Neuron (in vitro differentiated cells): ENCODE results near the gene DPH7.
"Not testable (repeated sequence)": the region's sequence is repeated elsewhere in the genome, so short reads cannot be mapped to it uniquely, and the experiment has no call there.

Source experiments
- H2AFZ ChIP-seq: one replicate; pipeline ENCODE4 v1.6.1; 2013; ENCODE audit warnings: low read depth, mild to moderate bottlenecking, inconsistent platforms, low read length, moderate library complexity
- H3K27me3 ChIP-seq: one replicate; pipeline ENCODE4 v1.6.1; 2013; ENCODE audit warnings: low read length; ENCODE audit not compliant: insufficient read depth
- H3K36me3 ChIP-seq: one replicate; pipeline ENCODE4 v1.6.1; 2013; ENCODE audit warnings: low read length; ENCODE audit not compliant: insufficient read depth
- H3K4me1 ChIP-seq: one replicate; pipeline ENCODE4 v1.6.1; 2013; ENCODE audit warnings: low read length; ENCODE audit not compliant: insufficient read depth
- H3K4me3 ChIP-seq: 2 replicates; pipeline ENCODE4 v1.5.1; 2013; ENCODE audit warnings: mild to moderate bottlenecking, low read length, moderate library complexity
- H3K9me3 ChIP-seq: one replicate; pipeline ENCODE4 v1.6.1; 2013; ENCODE audit warnings: low read length

DPH7 gene

GRCh38 chr9:137544176-137544760 lies 34.5 kb downstream of the DPH7 start:
- H2AFZ ChIP-seq = no peak overlapping the region
- no peaks in the 10 kb centered on the region for H3K36me3 ChIP-seq
- H3K9me3 ChIP-seq = peaks cover 5% of the 10 kb centered on the region
- H3K4me1 ChIP-seq = peaks cover 3% of the 10 kb centered on the region
- H3K4me3 ChIP-seq = no peak overlapping the region
- H3K27me3 ChIP-seq = no peaks in the 10 kb centered on the region

GRCh38 chr9:137543237-137543963 lies 35.3 kb downstream of the DPH7 start:
- no peaks in the 10 kb centered on the region for H3K27me3 ChIP-seq
- H3K4me1 ChIP-seq = peaks cover 3% of the 10 kb centered on the region
- no peak overlapping the region for H3K4me3 ChIP-seq
- H2AFZ ChIP-seq = no peak overlapping the region
- H3K36me3 ChIP-seq = no peaks in the 10 kb centered on the region
- peaks cover 3% of the 10 kb centered on the region for H3K9me3 ChIP-seq

DNA sequence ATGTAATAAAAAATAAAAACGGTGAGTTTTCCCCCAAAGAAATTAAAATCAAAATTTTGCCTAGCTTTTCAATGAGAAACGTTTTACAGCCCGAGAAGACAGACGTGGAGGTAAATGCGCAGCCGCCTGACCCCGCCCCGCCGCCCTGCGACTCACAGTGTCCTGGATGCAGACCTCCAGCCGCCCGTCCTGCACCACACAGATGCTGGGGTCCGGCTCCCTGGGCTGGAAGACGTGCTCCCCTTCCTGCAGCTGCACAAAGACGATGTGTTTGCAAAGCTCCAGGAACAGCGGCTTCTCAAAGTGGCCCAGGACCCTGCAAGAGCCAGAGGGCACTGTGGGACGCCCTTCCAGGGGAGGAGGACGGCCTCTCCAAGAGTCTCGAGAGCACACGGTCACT lies 36.2 kb downstream of the DPH7 start:
- H2AFZ ChIP-seq = no peak overlapping the region
- H3K4me1 ChIP-seq = peaks cover 3% of the 10 kb centered on the region
- no peaks in the 10 kb centered on the region for H3K36me3 ChIP-seq
- peaks cover 3% of the 10 kb centered on the region for H3K9me3 ChIP-seq
- H3K4me3 ChIP-seq = no peak overlapping the region
- no peaks in the 10 kb centered on the region for H3K27me3 ChIP-seq

- Histone ChIP-seq H2AFZ (no peak overlapping the region), H3K27me3 (no peaks in the 10 kb centered on the region), H3K36me3 (no peaks in the 10 kb centered on the region)
Observed at GRCh38 chr9:137540536-137540935, 38.2 kb downstream of the DPH7 start.

GRCh38 chr9:137538058-137538457 lies 40.7 kb downstream of the DPH7 start:
- H3K27me3 ChIP-seq = no peaks in the 10 kb centered on the region
- H3K36me3 ChIP-seq = no peaks in the 10 kb centered on the region
- H2AFZ ChIP-seq = no peak overlapping the region
- peaks cover 3% of the 10 kb centered on the region for H3K4me1 ChIP-seq
- no peak overlapping the region for H3K4me3 ChIP-seq
- H3K9me3 ChIP-seq = no peaks in the 10 kb centered on the region

More at GRCh38 chr9:137540536-137540935, 38.2 kb downstream of the DPH7 start:
- Histone ChIP-seq H3K4me1 (peaks cover 3% of the 10 kb centered on the region), H3K9me3 (no peaks in the 10 kb centered on the region), H3K4me3 (no peak overlapping the region)

DNA sequence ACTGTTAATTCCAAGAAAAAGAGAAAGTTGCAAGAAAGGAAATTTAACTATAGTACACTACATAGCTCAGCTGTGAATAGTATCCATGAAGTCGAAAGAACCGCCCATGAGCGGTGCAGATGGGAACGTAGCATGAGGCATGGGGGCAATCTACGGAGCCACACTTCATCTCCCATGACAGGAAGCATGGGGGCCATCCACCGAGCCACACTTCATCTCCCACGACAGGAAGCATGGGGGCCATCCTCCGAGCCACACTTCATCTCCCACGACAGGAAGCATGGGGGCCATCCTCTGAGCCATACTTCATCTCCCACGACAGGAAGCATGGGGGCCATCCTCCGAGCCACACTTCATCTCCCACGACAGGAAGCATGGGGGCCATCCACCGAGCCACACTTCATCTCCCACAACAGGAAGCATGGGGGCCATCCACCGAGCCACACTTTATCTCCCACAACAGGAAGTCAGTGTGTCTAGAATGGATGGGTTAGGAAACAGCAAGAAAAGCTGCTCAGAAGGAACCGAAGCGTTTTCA lies 42.1 kb downstream of the DPH7 start:
- not testable (repeated sequence) for H3K27me3 ChIP-seq, H3K9me3 ChIP-seq, H2AFZ ChIP-seq, H3K4me3 ChIP-seq, H3K36me3 ChIP-seq, H3K4me1 ChIP-seq

GRCh38 chr9:137535120-137535428 lies 43.7 kb downstream of the DPH7 start:
- Histone ChIP-seq H3K9me3 (no peaks in the 10 kb centered on the region), H3K27me3 (no peaks in the 10 kb centered on the region), H3K4me3 (no peak overlapping the region), H2AFZ (no peak overlapping the region), H3K36me3 (no peaks in the 10 kb centered on the region), H3K4me1 (no peaks in the 10 kb centered on the region)

DNA sequence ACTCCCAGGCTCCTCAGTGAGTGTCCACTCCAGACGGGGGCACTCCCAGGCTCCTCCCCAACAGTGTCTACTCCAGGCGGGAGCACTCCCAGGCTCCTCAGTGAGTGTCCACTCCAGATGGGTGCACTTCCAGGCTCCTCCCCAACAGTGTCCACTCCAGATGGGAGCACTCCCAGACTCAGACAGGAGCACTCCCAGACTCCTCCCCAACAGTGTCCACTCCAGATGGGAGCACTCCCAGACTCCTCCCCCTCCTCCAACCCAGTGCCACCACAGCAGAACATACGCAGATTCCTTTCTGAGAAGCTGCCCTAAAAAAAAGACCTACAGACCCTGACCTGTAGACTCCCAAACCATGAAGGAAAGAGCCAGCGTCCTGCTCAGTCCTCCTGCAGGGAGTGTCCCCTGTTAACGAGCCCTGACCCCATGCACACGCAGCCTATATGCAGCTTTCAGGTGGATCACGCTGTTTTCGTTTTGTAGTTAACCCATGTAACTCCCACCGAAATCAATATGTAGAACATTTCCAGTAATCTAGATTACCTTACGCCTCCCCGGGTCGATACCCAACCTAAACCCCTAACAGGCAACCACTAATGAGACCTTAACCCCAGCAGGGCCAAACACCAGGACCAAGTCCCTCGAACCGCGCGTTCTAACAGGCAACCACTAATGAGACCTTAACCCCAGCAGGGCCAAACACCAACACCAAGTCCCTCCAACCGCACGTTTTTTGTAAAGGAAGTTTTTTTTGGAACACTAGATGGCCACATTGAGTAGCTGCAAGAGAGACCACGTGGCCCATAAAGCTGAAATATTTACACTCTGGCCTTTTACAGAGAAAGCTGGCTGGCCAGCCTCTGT lies 44.2 kb downstream of the DPH7 start:
- Histone ChIP-seq H3K4me1 (no peaks in the 10 kb centered on the region), H3K9me3 (no peaks in the 10 kb centered on the region), H3K36me3 (no peaks in the 10 kb centered on the region), H3K4me3 (no peak overlapping the region), H3K27me3 (no peaks in the 10 kb centered on the region), H2AFZ (no peak overlapping the region)

DNA sequence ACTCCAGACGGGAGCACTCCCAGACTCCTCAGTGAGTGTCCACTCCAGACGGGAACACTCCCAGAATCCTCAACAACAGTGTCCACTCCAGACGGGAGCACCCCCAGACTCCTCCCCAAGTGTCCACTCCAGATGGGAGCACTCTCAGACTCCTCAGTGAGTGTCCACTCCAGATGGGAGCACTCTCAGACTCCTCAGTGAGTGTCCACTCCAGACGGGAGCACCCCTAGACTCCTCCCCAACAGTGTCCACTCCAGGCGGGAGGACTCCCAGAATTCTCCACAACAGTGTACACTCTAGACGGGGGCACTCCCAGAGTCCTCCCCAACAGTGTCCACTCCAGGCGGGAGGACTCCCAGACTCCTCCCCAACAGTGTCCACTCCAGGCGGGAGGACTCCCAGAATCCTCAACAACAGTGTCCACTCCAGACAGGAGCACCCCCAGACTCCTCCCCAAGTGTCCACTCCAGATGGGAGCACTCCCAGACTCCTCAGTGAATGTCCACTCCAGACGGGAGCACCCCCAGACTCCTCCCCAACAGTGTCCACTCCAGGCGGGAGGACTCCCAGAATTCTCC lies 45.7 kb downstream of the DPH7 start:
- not testable (repeated sequence) for H3K27me3 ChIP-seq, H3K4me3 ChIP-seq, H3K4me1 ChIP-seq, H3K9me3 ChIP-seq, H2AFZ ChIP-seq, H3K36me3 ChIP-seq

- Histone ChIP-seq H2AFZ (no peak overlapping the region), H3K36me3 (no peaks in the 10 kb centered on the region), H3K4me3 (no peak overlapping the region), H3K4me1 (no peaks in the 10 kb centered on the region), H3K9me3 (no peaks in the 10 kb centered on the region), H3K27me3 (no peaks in the 10 kb centered on the region)
Observed at GRCh38 chr9:137531099-137531765, 47.5 kb downstream of the DPH7 start.

DNA sequence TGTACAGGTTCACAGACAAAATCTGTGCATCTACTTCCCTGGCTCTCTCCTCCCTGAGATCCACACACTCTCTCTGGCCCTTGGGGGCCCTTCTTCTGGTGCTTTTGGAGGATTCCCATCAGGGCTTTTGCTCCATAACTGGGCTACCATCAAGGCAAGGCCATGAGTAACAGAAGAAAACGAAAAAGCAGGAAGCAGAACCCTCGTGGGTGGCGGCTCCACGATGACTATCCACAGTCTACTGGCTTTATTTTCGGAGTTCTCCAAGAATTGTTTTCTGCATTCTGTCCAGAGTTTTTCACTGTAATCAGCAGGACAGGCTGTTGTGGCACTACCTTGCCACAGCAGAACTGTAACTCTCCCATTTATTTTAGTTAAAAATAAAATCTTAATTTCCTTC lies 48.4 kb downstream of the DPH7 start:
- peaks cover 2% of the 10 kb centered on the region for H3K4me1 ChIP-seq
- no peak overlapping the region for H2AFZ ChIP-seq
- H3K4me3 ChIP-seq = no peak overlapping the region
- H3K9me3 ChIP-seq = no peaks in the 10 kb centered on the region
- no peaks in the 10 kb centered on the region for H3K36me3 ChIP-seq
- no peaks in the 10 kb centered on the region for H3K27me3 ChIP-seq

DNA sequence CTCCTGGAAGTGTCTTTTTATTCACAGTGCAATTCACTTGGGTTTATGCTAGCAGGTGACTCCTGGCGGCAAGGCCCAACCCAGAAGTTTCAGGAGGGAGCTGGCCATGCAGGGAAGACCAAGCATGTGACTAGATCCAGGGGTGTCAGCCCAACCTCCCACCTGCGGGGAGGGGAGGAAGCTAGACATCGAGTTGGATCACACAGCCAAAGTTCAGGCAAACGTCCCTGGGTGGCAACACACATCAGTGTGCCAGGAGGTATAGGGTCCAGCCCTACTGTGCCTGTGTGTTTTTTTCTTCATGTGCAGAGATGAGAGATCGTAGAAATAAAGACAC lies 53.8 kb downstream of the DPH7 start:
- H2AFZ ChIP-seq = no peak overlapping the region
- no peaks in the 10 kb centered on the region for H3K27me3 ChIP-seq
- H3K4me1 ChIP-seq = peaks cover 2% of the 10 kb centered on the region

More for the DNA sequence above, 53.8 kb downstream of the DPH7 start:
- Histone ChIP-seq H3K36me3 (no peaks in the 10 kb centered on the region), H3K4me3 (no peak overlapping the region), H3K9me3 (no peaks in the 10 kb centered on the region)
